Glutamatergic neuron (in vitro differentiated cells): ENCODE data around the gene ZFAND4. TPM values are rescaled to one million over a fixed set of nuclear protein-coding genes. Genes with fewer than 3 reads are reported as not detected.

ENCODE experiments used
- DNase-seq: peaks from one replicate; pipeline ENCODE4 v3.0.0; 2022
- H3K27ac Mint-ChIP-seq: one replicate; pipeline ENCODE4 v1.8.0; 2020; ENCODE audit warnings: mild to moderate bottlenecking, mixed read lengths, inconsistent platforms; ENCODE audit not compliant: unreplicated experiment
- H3K27me3 Mint-ChIP-seq: one replicate; pipeline ENCODE4 v1.8.0; 2020; ENCODE audit warnings: mild to moderate bottlenecking, moderate library complexity, mixed read lengths, inconsistent platforms; ENCODE audit not compliant: unreplicated experiment
- H3K36me3 Mint-ChIP-seq: one replicate; pipeline ENCODE4 v1.8.0; 2020; ENCODE audit warnings: mild to moderate bottlenecking, mixed read lengths, inconsistent platforms; ENCODE audit not compliant: unreplicated experiment
- H3K4me1 Mint-ChIP-seq: one replicate; pipeline ENCODE4 v1.8.0; 2020; ENCODE audit warnings: mild to moderate bottlenecking, low read depth, mixed read lengths, inconsistent platforms; ENCODE audit not compliant: unreplicated experiment
- H3K4me3 Mint-ChIP-seq: one replicate; pipeline ENCODE4 v1.8.0; 2020; ENCODE audit warnings: mild to moderate bottlenecking, mixed read lengths, inconsistent platforms; ENCODE audit not compliant: unreplicated experiment
- H3K9me3 Mint-ChIP-seq: one replicate; pipeline ENCODE4 v1.8.0; 2020; ENCODE audit warnings: mild to moderate bottlenecking, moderate library complexity, mixed read lengths, inconsistent platforms; ENCODE audit not compliant: unreplicated experiment
- total RNA-seq: library from RNA; stranded (reverse); fragmentation: NEBNext Ultra II Directional; extraction: Animal tissue kit (Norgen Biotek cat#: 25700); gene quantifications from one replicate; pipeline ENCODE4 v1.2.1, GENCODE V29; 2021; ENCODE audit not compliant: unreplicated experiment
- TF ChIP-seq, protein P1 (sequence below): fragments of 200-600 bp; sonication (generic); IDR thresholded peaks from one replicate; pipeline ENCODE4 v1.5.0; 2021; ENCODE audit not compliant: partially characterized antibody, unreplicated experiment

Gene ZFAND4
- total RNA-seq, 1 donor from 2014 or later = 33.0 TPM

DNA sequence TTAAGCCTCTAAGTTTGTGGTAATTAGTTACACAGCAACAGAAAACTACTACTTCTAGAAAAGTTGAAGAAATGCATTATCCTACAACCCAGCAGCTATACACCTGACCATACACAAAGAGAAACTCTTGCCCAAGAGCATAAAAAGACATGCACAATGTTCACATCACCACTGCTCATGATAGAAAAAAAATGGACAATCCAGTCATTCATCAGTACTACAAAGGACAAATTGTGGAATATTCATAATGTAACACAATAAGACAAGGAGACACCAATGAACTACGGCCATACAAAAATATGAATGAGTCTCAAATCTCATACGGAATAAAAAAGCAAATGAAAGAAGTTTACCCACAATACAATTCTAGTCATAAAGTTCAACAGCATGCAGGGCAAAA is 87.4 kb downstream of the ZFAND4 start:
- DNase-seq = no peak
- TF ChIP-seq, protein P1, sequence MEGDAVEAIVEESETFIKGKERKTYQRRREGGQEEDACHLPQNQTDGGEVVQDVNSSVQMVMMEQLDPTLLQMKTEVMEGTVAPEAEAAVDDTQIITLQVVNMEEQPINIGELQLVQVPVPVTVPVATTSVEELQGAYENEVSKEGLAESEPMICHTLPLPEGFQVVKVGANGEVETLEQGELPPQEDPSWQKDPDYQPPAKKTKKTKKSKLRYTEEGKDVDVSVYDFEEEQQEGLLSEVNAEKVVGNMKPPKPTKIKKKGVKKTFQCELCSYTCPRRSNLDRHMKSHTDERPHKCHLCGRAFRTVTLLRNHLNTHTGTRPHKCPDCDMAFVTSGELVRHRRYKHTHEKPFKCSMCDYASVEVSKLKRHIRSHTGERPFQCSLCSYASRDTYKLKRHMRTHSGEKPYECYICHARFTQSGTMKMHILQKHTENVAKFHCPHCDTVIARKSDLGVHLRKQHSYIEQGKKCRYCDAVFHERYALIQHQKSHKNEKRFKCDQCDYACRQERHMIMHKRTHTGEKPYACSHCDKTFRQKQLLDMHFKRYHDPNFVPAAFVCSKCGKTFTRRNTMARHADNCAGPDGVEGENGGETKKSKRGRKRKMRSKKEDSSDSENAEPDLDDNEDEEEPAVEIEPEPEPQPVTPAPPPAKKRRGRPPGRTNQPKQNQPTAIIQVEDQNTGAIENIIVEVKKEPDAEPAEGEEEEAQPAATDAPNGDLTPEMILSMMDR = no peak
- H3K36me3 Mint-ChIP-seq = peaks cover 9% of the 10 kb centered on the region
- no peaks in the 10 kb centered on the region for H3K9me3 Mint-ChIP-seq
- H3K4me1 Mint-ChIP-seq = peaks cover 4% of the 10 kb centered on the region
- no peak overlapping the region for H3K27ac Mint-ChIP-seq
- no peaks in the 10 kb centered on the region for H3K27me3 Mint-ChIP-seq
- no peak overlapping the region for H3K4me3 Mint-ChIP-seq

DNA sequence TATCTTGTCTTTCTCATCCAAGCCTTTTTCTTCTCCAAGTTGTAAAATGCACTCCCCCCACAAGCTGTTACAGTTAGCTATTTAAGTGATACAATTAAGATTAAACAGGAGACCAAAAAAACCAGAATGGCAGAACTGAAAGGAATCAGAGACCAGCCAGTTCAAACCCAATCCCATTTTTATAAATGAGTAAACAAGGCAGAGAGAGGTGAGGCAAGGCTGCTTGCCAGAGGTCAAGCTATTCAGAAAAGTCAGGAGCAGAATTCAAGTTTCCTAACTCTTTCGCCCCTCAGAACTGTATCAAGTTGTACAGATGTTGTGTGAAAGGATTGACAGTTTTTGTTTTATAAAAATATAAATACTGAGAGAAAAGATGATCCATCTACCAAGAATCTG is 90.2 kb downstream of the ZFAND4 start:
- Mint-ChIP-seq H3K4me3 (no peak overlapping the region), H3K36me3 (peaks cover 9% of the 10 kb centered on the region), H3K4me1 (peaks cover 4% of the 10 kb centered on the region), H3K9me3 (no peaks in the 10 kb centered on the region), H3K27me3 (no peaks in the 10 kb centered on the region), H3K27ac (no peak overlapping the region)
- DNase-seq = no peak
- TF ChIP-seq, protein P1 = no peak

GRCh38 chr10:45581582-45582385 is 90.8 kb downstream of the ZFAND4 start:
- no peak overlapping the region for H3K4me3 Mint-ChIP-seq
- TF ChIP-seq, protein P1 = no peak
- H3K9me3 Mint-ChIP-seq = no peaks in the 10 kb centered on the region
- no peak for DNase-seq
- H3K4me1 Mint-ChIP-seq = peaks cover 4% of the 10 kb centered on the region
- peaks cover 5% of the 10 kb centered on the region for H3K36me3 Mint-ChIP-seq
- H3K27ac Mint-ChIP-seq = no peak overlapping the region
- H3K27me3 Mint-ChIP-seq = no peaks in the 10 kb centered on the region

DNA sequence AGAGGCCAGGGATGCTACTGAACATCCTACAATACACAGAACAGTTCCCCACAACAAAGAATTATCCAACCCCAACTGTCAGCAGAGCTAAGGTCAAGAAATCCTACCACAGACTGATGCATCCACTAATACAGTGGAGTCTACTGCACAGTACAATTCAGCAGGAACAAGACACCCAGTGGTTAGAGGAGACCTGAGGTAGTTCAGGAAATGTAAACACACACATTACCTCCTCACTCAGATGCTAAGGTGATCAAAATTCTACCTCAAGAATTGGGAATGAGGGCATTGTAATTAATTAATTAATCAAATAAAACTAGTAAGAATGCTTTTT is 91.4 kb downstream of the ZFAND4 start:
- H3K9me3 Mint-ChIP-seq = no peaks in the 10 kb centered on the region
- TF ChIP-seq, protein P1 = no peak
- H3K4me1 Mint-ChIP-seq = peaks cover 4% of the 10 kb centered on the region
- no peak overlapping the region for H3K4me3 Mint-ChIP-seq
- H3K27ac Mint-ChIP-seq = no peak overlapping the region
- H3K36me3 Mint-ChIP-seq = peaks cover 3% of the 10 kb centered on the region
- no peak for DNase-seq
- H3K27me3 Mint-ChIP-seq = no peaks in the 10 kb centered on the region

GRCh38 chr10:45580371-45581215 is 92.0 kb downstream of the ZFAND4 start:
- Mint-ChIP-seq H3K27ac (no peak overlapping the region), H3K9me3 (no peaks in the 10 kb centered on the region), H3K4me3 (no peak overlapping the region), H3K36me3 (peaks cover 3% of the 10 kb centered on the region), H3K4me1 (peaks cover 4% of the 10 kb centered on the region), H3K27me3 (no peaks in the 10 kb centered on the region)
- TF ChIP-seq, protein P1 = no peak
- no peak for DNase-seq
